HG03060 (cell line): ENCODE results near the gene CHD5.

Source experiments
- ATAC-seq: cut with Tn5 transposase; IDR thresholded peaks from one replicate; pipeline ENCODE4 v1.9.1; 2021; ENCODE audit warnings: low read depth, moderate number of reproducible peaks; ENCODE audit not compliant: unreplicated experiment

Gene CHD5

DNA sequence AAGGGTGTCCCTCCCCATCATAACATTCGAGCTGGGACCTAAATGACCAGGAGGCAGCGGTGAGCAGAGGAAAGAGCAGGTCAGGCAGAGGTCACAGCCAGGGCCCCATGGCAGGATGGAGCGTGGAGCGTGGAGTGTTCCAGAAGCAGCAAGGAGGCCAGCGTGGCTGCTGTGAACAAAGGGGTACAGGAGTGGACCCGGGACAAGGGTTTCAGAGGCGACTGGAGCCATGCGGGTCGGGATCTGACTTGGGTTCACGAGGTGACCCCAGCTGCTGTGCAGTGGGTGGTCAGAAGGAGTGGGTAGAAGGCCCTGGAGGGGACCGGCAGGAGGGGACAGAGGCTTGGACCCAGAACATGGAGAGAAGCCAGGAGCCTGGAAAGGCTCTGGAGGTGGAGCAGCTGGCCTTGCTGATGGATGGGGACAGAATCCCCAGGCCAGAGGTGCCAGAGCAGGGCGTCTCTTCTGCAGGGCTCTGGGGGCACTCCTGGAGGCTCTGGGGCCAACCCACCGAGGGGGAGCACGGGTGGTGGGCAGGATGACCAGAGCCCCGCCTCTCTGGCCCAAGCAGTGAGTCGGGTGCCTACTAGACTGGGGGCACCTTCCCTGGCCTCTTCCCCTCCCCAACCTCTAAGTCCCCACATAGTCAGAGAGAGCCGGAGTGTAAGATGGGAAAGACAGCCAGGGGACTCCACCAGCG is 2.3 kb downstream of the CHD5 start:
- ATAC-seq = no peak

DNA sequence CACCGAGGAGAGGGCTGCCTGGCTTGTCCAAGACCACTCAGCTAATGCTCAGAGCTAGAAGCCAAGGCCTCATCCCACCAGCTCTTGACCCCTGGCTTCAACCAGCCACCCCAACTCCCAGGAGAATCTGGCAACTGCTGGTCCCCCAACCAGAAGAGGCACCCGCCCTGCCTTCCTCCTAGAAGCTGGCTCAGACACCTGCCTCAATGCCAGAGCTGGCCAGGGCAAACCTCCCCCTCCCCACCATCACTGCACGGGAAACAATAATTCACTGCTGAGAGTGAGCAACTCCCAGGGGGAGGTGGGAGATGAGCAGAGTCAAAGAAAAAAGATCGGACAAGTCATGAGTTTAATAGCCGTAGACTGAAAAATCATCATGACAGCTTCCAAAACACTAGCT is 3.3 kb downstream of the CHD5 start:
- no peak for ATAC-seq

DNA sequence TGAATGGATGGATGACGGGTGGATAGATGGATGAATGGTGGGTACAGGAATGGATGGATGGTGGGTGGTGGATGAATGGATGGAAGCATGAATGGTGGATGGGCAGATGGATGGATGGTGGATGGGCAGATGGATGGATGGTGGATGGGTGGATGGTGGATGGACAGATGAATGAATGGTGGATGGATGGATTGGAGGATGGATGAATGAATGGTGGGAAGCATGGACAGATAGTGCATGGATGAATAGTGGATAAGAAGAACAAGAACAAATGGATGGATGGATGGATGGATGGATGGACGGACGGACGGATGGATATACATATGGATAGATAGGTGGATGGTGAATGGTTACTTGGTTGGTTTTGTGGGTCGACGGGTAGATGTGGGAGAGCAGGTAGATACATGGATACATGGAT is 4.7 kb downstream of the CHD5 start:
- ATAC-seq = no peak

DNA sequence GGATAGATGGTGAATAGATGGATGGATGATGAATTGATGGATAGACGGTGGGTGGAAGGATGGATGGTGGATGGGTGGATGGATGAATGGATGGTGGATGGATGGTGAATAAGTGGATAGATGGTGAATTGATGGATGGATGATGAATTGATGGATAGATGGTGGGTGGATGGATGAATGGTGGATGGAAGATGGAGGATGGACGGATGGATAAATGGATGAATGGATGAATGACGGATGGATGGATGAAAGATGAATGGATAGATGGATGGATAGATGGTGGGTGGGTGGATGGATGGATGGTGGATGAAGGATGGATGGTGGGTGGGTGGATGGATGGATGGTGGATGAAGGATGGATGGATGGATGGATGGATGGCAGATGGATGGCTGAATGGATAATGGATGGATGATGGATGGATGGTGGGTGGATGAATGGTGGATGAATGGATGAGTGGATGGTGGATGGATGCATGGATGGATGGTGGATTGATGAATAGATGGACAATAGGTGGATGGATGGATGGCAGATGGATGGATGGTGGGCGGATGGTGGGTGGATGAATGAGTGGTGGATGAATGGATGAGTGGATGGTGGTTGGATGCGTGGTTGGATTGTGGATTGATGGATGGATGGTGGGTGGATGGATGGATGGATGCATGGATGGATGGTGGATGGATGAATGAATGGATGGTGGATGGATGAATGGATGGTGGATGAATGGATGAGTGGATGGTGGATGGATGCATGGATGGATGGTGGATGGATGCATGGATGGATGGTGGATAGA is 5.3 kb downstream of the CHD5 start:
- no peak for ATAC-seq

DNA sequence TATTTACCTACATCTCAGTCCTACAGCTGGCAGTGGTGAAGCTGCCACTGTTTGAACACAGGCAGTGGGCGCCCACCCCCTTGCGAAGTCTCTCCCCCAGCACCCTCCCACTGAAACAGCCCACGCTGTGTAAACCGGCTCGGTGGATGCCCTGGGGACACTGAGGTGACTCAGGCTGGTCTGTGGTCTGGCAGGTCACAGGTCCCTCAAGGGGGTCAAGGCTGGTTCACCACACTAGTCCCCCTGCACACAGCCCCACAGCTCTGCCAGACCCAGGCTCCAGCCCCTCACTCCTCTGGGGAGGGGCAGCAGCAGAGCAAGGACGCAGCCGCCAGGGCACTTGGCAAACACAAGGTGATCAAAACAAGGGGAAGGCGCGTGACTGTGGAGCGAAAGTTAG is 7.6 kb downstream of the CHD5 start:
- ATAC-seq = no peak

DNA sequence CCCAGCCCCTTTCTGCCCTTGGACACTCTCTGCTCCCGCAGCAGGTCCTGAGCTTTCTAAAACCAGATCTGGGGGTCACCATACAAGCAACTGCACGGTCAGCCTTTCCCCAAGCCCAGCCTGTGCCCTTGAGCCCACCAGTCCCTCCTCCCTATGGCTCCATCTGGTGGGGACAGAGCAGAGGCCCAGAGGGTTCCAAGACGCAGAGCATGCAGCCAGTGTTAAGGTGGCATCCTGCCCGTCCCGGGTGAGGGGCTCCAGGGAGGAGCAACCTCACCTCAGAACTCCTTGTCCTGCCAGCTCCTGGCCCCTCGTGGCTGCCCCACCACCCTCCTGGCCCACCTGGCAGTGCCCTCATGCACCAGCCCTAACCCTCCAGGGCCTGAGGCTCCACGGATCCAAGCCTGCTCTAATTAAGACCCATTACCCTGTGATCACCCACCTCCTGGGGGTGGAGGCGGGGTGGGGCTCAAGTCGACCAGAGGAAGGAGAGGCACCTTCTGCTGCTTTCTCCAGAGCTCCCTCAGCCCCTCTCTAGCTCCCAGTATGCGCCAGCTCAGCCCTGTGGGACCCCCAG is 8.5 kb downstream of the CHD5 start:
- no peak for ATAC-seq

DNA sequence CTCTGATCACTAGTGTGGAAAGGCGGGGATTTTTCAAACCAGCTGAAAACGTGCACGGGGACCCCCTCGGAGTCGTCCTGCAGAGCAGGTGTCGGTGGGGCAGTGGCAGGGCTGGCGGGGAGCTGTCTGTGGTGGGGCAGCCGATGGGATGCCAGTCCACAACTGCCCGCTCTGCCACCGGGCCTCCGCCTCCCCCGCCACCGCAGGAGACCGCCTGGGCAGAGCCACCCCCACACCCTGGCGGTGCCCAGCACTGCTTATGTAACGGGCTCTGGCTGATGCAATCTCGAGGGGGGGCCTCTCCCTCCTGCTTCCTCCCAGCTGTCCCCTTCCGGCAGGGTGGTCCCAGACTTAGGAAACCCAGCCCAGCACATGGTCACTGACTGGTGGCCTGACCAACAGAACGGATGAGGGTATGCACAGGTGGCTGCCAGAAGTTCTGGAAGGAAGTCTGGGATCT is 9.3 kb downstream of the CHD5 start:
- no peak for ATAC-seq

DNA sequence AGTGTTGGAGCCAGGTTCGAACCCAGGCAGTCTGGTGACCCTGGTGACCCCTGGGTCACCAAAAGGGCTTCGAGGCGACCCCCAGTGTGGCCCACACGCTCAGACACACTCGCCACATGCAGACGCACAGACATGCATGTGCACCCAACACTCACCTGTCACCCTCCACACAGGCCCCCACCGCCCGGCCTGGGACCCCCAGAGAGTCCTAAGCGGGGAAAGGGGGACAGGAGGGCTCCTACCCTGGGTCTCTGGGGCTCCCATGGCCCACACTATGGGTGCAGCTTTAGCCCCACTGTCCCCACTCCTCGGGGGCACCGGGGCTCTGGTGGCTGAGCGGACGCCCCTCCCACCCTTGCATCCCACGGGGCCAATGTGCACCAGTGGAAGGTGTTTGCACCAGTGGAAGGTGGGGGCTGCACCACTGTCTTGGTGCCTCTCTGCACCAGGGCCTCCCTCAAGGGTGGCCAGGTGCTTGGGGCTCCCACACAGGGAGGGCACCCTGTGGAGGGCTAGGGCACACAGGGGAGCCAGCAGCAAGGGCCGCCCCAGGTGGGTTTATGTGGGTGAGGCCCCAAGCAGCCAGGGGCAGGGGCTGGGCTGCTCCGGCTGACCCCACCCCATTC is 9.9 kb downstream of the CHD5 start:
- no peak for ATAC-seq

DNA sequence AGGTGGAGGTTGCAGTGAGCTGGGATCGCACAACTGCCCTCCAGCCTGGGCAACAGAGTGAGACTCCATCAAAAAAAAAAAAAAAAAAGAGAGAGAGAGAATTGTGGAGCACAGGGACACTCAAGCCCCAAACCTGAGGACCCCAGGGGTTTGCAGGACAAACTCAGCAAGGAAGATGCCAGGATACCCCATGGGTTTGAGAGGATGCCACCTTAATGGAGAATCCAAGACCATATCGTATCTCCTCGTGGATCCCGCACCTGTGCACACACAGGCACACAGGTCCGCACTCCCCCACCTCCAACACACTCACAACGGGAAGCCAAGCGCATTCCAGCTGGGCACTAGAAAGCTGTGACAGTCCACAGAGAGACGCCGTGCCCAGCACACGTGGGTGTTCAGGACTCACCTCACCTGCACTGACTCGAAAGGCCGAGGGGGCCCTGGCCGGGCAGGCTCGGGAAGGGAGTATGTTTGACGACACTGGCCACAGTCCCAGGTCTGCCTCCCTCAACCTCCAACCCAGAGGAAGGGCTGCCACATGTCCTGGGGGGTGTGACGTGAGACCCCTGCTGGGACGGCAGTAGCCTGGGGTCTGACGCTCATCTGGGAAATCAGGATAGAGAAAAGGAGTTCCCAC is 11.1 kb downstream of the CHD5 start:
- no peak for ATAC-seq

DNA sequence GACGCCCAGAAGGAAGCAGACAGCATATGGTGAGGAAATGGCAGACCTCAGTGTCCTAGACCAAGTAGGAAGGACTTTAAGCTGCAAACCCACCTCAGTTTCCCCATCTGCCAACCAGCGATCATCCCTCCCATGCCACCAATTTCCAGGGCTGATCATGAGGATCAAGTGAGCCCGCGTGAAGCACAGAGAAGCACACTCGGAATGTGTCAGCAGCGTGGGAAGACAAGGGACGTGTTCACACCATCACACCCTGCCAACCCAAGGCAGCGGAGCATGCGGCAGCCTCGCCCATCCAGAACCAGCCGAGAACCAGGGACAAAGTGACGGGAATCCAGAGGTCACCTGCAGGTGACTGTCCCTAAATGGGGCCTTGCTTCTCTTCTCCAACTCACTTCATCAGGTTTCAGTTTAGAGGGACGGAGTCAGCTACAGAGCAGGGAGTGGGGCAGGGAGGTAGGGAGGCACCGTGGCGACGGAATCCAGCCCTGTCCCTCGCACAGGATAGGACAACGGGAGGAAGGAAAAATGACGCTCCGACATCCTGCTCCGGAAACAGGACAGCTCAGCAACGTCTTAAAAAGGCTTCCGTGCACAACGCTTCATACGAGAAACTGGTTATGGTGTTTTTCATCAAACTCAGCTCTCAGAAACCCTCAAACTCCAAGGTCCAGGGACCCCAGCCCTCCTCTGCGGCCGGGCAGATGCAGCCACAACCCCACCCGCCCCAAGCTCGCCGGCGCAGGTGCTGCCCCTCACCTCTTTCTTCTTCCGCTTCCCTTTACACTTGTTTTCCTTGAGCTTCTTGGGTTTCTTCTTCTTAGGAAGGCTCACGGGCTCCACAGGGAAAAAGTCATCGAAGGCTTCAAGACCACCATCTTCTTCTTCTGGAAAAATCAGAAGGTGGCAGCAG is 12.5 kb downstream of the CHD5 start:
- ATAC-seq = no peak

DNA sequence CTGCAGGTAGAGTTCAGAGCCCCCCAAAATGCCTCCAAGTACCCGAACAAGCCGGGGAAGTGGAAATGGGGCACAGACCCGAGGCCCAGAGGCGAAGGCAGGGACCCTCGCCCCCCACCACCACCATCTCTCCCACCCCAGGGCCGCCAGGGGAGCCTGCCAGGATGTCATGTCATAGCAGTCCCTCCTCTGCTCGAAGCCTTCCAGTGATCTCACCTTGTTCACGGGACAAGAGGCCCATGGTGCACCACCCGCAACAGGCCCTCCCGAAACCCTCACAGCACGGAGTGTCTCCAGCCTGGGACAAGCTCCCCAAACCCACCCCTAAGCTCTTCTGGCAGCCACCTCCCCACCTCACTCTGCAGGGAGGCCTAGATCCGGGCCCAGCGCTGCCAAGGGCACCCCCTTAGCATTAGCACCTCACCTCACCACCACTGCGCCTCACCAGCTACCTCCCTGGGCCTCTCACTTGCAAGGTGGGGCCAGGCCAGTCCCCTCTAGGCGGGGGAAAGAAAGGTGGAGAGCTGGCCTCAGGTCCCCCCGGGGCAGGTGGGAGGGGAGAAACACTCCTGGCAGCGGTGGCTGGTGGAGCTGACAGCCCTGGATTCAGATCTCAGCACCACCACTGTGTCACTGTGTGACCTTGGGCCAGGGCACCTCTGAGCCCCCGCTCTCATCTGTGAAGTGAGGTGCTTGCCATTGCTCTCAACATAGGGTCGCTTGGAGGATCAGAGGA is 13.3 kb downstream of the CHD5 start:
- ATAC-seq = no peak

DNA sequence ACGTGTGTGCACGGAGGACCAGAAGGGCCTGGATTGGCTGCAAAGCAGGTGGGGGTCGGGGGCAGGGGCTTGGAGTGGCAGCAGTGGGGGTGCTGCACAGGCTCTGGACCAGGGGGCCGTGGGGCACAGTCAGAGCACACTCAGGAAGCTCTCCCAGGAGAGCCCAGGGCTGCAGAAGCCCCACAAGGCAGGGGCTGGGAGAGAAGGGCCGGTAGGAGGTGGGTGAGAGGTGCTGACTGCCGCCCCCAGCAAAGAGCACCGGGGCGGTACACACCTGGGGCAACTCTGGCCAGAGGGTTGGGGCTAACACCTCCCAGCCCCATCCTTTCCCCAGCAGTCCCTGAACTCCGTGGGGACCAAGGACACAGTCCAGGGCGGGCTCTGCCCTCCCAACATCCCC is 13.9 kb downstream of the CHD5 start:
- ATAC-seq = no peak

DNA sequence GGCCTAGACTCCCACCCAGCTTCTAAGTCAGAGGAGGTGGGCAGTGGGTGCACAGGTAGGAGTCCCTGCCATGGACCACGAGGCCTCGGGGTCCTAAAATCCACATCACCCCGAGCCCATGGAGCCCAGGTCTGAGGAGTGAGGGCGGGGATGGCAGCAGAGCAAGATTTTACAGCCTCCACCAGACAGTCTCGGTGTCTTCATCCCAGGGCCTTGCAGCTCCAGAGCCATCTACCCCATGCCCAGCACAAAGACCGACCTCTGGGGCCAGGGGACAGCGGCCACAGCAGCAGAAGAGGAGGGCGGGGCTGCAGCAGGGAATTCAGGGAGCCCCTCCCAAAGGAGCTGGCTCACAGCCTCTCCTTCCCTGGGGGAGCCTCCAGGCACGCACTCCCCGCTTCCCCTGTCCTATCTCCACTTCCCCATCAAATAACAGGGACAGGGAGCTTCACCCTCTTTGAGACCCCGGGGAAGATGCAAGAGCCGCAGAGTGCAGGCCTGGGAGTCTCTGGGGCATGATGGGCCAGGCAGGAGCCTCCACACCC is 14.6 kb downstream of the CHD5 start:
- ATAC-seq = no peak

DNA sequence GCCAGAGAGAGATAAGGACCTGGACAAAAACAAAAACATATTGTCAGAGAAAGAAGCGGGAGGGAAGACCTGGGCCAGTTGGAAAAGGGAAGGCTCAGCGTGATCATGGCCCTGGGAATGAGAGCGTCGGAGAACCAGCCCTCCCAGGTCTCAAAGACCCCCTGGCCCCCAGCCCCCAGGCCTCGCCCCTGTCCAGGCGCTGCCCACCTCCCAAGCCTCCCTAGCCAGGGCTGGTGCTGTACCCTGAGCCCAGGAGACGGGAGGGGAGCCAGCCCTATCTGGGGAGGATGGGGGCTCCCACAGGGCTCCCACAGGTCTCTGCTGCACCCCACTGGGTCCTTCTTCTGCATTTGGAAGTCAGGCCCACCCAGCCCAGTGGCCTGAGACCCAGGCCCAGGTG is 15.1 kb downstream of the CHD5 start:
- ATAC-seq = no peak

DNA sequence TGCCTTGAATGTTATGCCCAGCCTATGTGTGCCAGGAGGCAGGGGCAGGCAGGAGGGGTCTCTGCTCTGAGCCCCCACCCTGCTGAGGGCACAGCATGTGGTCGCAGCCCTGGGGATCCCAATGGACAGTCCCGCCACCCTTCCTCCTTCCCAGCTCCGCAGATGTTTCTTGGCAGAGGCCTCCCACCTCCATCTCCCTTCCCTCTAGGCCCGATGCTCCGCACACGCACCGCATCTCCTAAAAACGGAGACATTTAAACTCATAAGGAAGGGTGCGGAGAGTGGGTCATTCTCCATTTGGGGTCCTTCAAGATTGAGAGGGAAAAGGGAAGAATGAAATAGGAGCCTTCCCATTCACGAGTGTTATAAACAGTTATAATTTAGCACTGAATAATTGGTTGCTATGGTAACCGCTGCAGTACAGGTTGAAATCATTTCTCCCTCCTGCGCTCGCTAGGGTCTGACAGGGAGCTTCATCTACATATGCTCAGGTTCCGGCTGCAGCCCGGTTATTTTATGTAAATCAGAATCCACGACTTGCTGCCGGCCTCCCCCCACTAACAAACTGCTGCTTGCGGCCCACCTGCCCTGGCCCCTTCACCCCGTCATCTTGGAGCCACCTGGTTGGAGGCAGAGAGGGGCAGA is 16.0 kb downstream of the CHD5 start:
- ATAC-seq = no peak

DNA sequence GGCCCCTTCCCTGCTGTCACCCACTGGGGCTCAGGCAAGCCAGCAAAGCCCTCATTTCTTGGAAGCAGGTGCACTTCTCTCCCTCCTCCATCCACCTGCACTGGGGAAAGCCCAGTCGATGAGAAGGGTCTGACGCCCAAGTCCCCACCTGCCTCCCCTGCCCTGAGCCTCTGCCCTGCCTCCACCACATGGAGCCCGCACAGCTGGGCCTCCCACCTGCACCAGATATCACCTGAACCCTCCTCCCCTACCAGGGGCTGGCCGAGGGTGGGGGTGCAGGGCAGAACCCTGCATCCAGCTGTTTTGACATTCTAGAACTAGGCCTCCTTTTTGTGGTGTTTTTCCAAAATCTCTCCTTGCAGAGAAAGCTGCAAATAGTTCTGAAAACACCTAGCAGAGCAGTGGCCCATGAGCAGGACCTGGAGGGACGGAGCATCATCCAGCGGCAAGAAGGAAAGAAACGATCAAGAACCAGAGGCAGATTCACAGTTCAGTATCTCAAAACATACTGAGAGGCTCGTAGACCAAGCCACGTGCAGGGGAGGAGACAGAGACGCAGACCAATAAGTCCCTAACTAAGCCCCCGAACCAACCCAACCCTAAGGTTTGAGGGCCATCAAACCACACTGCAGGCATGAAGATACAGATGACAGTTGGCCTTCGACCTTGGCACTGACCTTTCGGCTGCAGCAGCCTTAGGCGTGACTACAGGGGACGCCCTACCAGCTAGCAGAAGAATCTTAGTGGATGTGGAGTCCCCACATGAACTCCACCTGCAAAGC is 16.7 kb downstream of the CHD5 start:
- no peak for ATAC-seq

DNA sequence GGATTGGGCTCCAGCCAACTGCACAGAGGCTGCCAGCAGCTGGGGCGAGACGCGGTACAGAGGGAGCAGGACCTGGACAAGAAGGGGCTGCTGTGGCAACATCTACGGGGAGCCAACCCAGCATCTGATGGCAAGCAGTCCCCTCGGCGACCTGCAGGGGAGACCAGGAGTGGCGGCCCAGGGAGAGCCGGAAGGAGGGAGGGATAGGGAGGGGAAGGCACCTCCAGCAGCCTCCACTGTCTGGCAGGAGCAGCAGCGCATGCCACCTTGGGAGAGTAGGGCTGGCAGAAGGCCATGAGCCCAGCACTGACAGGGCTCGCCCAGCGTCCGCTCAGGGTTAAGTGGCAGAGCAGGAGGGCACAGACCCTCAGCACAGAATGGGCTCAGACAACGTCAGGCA is 17.3 kb downstream of the CHD5 start:
- ATAC-seq = no peak

DNA sequence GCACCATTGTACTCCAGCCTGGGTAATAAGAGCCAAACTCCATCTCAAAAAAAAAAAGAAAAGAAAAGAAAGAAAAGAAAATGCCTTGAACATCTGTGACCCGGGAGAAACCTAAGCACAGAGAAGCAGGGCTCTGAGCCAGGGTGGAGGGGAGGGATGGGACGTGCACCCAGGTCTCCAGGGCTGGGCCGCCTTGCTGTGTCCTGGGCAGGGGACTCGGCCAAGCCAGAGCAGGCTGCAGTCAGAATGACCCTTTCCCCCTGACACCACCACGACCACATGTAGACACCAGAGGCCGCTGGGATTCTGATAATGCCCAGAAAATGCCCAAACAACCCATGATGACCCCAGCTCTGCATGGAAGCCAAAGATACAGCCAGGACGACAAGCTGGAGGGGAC is 17.8 kb downstream of the CHD5 start:
- no peak for ATAC-seq
